Lung (tissue), 12 donors: Measurements from ENCODE around the gene PC. TPM values are rescaled to one million over a fixed set of nuclear protein-coding genes. Genes with fewer than 3 reads are reported as not detected.

ENCODE experiments used
- ATAC-seq: fragments of 200-7000 bp; cut with Tn5 transposase; one replicate; pipeline ENCODE4 v1.9.1; 2020; ENCODE audit warnings: moderate number of reproducible peaks; ENCODE audit not compliant: insufficient read depth, low FRiP score
- DNase-seq, 3 donors: peaks; one replicate each; pipeline ENCODE4 v3.0.0-alpha.2; 2013 to 2017
- H3K27ac ChIP-seq, 2 donors: one replicate each; pipeline ENCODE4 v1.5.1; 2013; ENCODE audit warnings: mild to moderate bottlenecking in 2 of 2, moderate library complexity in 2 of 2, control low read depth in 1 of 2, inconsistent platforms in 1 of 2, low read depth in 1 of 2, low read length in 1 of 2
- H3K27me3 ChIP-seq, 3 donors: one replicate each; pipeline ENCODE4 v1.5.1; 2013; ENCODE audit warnings: low read length in 2 of 3; ENCODE audit not compliant: control insufficient read depth in 3 of 3, insufficient read depth in 3 of 3
- H3K36me3 ChIP-seq, 4 donors: one replicate each; pipeline ENCODE4 v1.5.1; 2013; ENCODE audit warnings: low read length in 4 of 4, mild to moderate bottlenecking in 1 of 4, moderate library complexity in 1 of 4; ENCODE audit not compliant: control insufficient read depth in 4 of 4, insufficient read depth in 4 of 4
- H3K4me1 ChIP-seq, 5 donors: one replicate each; pipeline ENCODE4 v1.5.1; 2013; ENCODE audit warnings: low read length in 5 of 5, mild to moderate bottlenecking in 2 of 5, moderate library complexity in 1 of 5; ENCODE audit not compliant: control insufficient read depth in 5 of 5, insufficient read depth in 5 of 5
- H3K4me3 ChIP-seq: one replicate; pipeline ENCODE4 v1.5.1; 2013; ENCODE audit warnings: mild to moderate bottlenecking, control low read depth, moderate library complexity
- H3K9ac ChIP-seq, 2 donors: one replicate each; pipeline ENCODE4 v1.5.1; 2013; ENCODE audit warnings: low read length in 2 of 2, control low read depth in 1 of 2; ENCODE audit not compliant: insufficient read depth in 1 of 2
- H3K9me3 ChIP-seq, 4 donors: one replicate each; pipeline ENCODE4 v1.5.1; 2013; ENCODE audit warnings: low read length in 3 of 4, mild to moderate bottlenecking in 1 of 4, moderate library complexity in 1 of 4; ENCODE audit not compliant: control insufficient read depth in 4 of 4, insufficient read depth in 3 of 4
- CTCF ChIP-seq: IDR thresholded peaks from 2 replicates; pipeline ENCODE4 v1.5.1; 2012; ENCODE audit warnings: mild to moderate bottlenecking; ENCODE audit errors: control extremely low read depth, extremely low read depth
- WGBS, 2 donors: extraction: QIAGEN DNeasy Blood & Tissue Kit; methylation state at CpG; one replicate each; pipeline ENCODE4 v1.1.7; 2013; 5-methylcytosine and 5-hydroxymethylcytosine counted together
- polyA plus RNA-seq, 2 donors: library from polyadenylated mRNA; stranded (reverse); fragments of 200-250 nt; gene quantifications; one replicate each; pipeline ENCODE4 v1.2.1, GENCODE V29; 2013
- total RNA-seq, 2 donors: library from RNA; depleted of rRNA in 1 of 2; stranded (reverse); fragments of >200 nt in 1 of 2; gene quantifications; one replicate each; pipeline ENCODE4 v1.2.1, GENCODE V29; 2014 to 2021
- donor health status: control.
- donor health status: control.
- donor health status: Bipolar disorder and iron deficiency.
- donor health status: healthy.
- donor health status: DM: yes; HTN: yes; CAD: no.

Gene PC
- total and polyA plus RNA-seq, 4 donors, result 5.5 to 32.5 (median 12.0) TPM

GRCh38 chr11:66918741-66919140 is 39.4 kb downstream of the PC start:
- H3K27me3 ChIP-seq, result no peaks in the 10 kb centered on the region
- no peak overlapping the region for H3K4me3 ChIP-seq
- ATAC-seq (no peak), DNase-seq (no peak)
- H3K27ac ChIP-seq, result no peak overlapping the region
- WGBS, 2 donors, result 44 to 60% methylated on average over 3 of the region's 3 CpGs
- H3K9ac ChIP-seq, result no peak overlapping the region
- no peaks in the 10 kb centered on the region for H3K36me3 ChIP-seq
- H3K4me1 ChIP-seq, result peaks cover 0 to 10% (median 0%) of the 10 kb centered on the region in 5 donors
- no peak for TF ChIP-seq CTCF
- no peaks in the 10 kb centered on the region for H3K9me3 ChIP-seq

GRCh38 chr11:66915866-66916265 is 42.3 kb downstream of the PC start:
- Histone ChIP-seq H3K9me3 (no peaks in the 10 kb centered on the region), H3K9ac (no peak overlapping the region), H3K4me3 (no peak overlapping the region), H3K27me3 (no peaks in the 10 kb centered on the region), H3K27ac (no peak overlapping the region), H3K4me1 (peaks cover 0 to 10% (median 0%) of the 10 kb centered on the region in 5 donors), H3K36me3 (no peaks in the 10 kb centered on the region)
- ATAC-seq, result no peak
- no peak for DNase-seq
- WGBS, 2 donors, result 90 to 93% methylated on average over 7 of the region's 7 CpGs
- TF ChIP-seq CTCF, result no peak

GRCh38 chr11:66915046-66915832 is 42.9 kb downstream of the PC start:
- Histone ChIP-seq H3K9me3 (no peaks in the 10 kb centered on the region), H3K4me3 (no peak overlapping the region), H3K36me3 (no peaks in the 10 kb centered on the region), H3K27me3 (no peaks in the 10 kb centered on the region), H3K4me1 (peaks cover 0 to 10% (median 0%) of the 10 kb centered on the region in 5 donors), H3K27ac (no peak overlapping the region), H3K9ac (no peak overlapping the region)
- no peak for TF ChIP-seq CTCF
- no peak for ATAC-seq
- no peak for DNase-seq
- whole genome bisulfite sequencing, 2 donors, result 90 to 92% methylated on average over 14 of the region's 14 CpGs
